IPS-NIHi7 (cell line): ENCODE measurements around the gene CPSF3.
A peak's percentile ranks its signal among the peaks of the same experiment; 100 is the strongest.
"Not testable (repeated sequence)": the region's sequence is repeated elsewhere in the genome, so short reads cannot be mapped to it uniquely, and the experiment has no call there.

ENCODE experiments used
- DNase-seq: peaks from one replicate; pipeline ENCODE4 v3.0.0; 2012; ENCODE audit warnings: mixed read lengths; ENCODE audit errors: extremely low spot score

CPSF3 gene

DNA sequence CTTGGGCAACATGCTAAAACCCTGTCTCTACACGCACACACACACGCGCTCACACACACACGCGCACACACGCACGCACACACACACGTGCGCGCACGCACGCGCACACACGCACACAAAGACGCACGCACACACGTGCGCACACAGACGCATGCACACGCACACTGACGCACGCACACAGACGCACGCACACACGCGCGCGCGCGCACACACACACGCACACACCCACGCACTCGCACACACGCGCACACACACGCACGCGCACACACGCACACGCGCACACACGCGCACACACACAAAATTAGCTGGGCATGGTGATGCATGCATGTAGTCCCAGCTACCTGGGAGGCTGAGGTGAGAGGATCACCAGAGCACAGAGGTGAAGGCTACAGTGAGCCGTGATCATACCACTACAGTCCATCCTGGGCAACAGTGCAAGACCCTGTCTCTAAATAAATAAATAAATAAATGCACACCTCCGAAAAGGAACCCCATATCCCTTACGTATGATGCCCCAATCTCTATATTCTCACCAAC is 42.8 kb downstream of the CPSF3 start:
- no peak for DNase-seq

DNA sequence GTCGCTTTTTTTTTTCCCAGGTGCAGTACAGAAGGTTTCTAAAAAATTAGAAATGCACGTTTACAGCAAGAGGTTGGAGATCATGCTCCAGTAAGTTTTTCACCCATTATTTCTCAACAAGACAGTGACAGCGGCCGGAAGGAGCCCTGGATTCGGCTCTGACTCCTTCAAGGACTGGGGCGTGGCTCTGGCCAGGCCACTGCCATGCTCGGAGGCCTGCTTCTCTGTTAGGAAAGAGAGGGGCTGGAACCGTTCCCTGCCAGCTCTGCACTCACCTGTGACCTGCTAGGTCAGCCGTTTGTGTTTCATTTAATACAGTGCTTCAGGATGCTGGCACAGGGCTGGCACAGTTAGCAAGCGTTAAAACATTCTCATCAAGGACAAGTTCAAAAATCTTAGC is 44.2 kb downstream of the CPSF3 start:
- no peak for DNase-seq

DNA sequence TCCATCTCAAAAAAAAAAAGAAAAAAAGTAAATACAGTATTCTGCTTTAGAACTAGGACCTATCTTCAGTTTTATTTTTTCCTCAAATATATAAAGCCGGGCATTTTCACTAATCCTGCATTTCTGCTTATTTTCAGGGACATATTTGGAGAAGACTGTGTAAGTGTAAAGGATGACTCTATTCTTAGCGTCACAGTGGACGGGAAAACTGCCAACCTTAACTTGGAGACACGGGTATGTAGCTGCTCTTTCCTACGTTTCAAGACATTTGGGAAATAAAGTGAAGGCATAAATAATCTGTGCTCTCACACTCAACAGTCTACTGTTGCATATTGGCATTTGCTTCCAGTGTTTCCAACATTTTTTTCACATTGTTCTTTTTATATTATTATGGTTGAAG is 47.8 kb downstream of the CPSF3 start:
- no peak for DNase-seq

DNA sequence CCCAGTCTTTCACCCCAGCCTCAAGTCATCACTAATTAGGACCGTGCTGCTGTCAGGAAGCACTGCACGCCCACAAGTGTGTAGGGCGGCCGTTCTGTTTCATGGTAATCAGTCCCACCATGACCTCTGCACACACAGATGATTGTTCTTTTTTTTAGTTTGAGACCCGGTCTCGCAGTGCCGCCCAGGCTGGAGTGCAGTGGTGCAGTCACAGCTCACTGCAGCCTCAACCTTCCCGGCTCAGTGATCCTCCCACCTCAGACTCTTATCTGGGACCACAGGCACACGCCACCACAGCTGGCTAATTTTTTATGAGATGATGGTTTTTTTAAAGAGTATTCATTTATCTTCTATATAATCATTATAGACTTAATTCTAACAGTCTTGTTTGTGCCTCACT is 49.1 kb downstream of the CPSF3 start:
- DNase-seq = no peak

DNA sequence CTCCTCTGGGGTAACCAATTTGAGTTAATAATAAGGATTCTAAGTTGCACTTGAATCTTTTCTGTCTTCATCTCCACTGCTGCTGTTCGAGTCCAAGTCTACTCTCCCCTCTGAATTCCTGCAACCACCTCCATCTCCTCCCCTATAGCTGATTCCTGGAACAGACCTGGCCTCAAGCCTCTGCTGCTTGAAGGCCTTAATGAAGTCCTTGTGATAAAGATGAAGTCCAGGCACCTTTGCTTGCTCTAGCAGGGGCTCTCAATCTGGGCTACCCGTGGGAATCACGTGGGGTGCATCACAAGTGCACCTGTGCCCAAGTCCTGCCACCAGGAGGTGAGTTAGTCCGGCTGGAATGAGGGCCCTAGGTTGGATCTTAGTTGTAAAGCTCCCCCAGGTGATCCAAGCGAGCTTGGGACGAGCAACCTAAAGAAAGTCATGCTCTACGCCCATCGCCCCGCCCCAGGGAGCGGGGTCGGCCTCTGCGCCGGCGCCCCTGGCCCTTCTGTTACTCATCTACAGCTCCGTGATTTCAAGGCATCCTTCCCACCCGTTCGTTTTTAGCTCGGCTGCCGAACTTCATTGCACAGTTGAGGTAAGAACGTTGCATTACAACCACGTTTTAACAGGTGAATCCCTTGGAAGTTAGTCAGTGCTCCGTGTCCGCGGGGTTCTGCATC is 50.0 kb downstream of the CPSF3 start:
- peak; percentile 79 for DNase-seq

DNA sequence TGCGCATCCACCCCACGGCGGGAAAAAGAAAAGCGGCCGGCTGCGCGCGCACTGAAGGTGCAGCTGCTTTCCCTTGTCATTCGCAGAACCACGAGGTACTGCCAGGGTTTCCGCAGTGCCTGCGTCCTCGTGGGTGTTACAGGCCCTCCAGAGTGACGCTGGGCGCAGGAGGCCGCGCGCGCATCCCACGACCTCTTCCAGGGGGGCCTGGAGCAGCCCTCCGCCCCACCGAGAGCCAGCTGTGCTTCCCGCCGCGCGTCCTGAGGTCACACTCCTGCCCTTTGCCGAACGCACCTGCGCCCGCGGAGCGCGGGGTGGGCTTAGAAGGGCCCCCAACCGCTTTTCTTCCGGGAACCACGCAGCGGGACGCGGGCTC is 50.5 kb downstream of the CPSF3 start:
- peak; percentile 38 for DNase-seq

DNA sequence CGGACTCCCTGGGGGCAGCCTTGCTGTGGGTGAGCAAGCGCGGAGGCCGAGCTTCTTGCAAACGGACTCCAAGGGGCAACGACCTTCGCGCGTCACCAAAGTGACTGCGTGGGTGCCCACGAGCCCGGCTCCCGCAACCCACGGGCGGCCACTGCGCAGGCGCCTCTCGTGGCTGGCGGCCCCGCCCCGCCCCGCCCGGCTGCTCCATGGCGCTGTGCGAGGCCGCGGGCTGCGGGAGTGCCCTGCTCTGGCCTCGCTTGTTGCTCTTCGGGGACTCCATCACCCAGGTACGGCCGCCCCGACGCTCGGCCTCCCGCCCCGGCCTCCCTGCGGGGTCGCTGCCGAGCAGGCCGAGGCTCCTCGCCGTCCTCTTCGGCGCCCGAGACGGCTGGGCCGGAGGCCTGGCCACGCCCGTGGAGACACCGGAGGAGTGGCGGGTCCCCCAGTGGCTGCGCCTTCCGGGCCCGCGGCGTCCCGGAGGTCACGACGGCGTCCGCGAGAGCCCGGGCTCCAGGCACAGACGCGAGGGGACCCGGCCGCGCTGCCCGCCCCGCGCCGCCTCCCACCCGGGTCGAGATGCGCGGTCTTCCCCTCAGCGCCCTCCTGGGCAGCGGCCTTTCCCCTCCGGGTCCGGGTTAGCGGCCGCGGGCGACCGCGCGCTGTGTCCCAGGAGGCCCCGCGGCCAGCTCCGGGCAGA is 51.1 kb downstream of the CPSF3 start, which contains the start of gene IAH1:
Gene IAH1, plus strand, starts transcription at position 191 of the 697 bp plus-strand sequence. Its CDS starts 16 bp downstream, at position 207.
- peak; percentile 65 for DNase-seq

DNA sequence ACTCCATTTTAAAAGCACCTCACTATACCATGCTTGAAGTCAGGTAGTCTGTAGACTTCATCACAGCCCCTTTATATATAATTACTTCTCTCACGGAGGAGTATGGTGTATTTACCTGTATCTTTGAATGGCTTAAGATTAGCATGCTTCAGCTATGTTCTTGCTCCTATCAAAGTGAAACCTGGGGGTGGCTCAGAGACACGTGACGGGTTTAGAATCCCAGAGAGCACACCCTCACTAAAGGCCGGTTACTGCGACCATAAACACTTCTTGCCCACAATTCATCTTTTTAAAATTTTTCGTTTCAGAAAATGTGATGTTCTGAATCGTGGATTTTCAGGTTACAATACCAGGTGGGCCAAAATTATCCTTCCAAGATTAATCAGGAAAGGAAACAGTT is 54.5 kb downstream of the CPSF3 start:
- DNase-seq = no peak

DNA sequence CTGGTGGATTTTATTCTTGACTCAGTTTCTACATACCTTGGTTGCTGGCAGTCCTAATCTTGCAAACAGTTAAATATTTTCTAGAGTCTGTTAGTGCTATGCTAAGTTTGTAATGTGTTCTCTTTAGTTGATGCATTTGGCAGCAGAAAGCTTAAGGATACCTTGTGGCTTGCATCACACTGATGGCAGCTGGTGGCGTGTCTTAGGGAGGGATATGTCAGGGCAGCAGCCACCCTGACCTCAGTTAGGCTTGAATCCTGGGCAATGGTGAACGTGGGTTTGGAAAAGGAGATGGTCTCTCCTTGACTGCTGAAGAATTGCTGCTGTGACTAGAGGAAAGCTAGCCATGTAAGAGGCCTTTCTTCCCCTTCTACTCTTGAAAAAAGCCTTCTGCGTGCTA is 55.1 kb downstream of the CPSF3 start:
- no peak for DNase-seq

DNA sequence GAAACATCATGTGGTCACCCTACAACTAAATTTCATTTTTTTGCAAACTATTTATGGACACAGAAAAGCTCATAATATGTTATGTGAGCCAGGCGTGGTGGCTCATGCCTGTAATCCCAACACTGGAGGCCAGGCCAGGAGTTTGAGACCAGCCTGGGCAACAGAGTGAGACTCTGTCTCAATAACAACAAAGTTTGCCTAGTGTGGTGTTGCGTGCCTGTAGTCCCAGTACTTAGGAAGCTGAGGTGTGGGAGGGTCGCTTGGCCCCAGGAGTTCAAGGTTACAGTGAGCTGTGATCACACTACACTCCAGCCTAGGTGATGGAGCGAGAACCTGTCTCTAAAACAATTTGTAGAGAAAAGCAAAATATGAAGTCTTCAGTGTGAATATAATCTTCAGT is 56.7 kb downstream of the CPSF3 start:
- DNase-seq = no peak

DNA sequence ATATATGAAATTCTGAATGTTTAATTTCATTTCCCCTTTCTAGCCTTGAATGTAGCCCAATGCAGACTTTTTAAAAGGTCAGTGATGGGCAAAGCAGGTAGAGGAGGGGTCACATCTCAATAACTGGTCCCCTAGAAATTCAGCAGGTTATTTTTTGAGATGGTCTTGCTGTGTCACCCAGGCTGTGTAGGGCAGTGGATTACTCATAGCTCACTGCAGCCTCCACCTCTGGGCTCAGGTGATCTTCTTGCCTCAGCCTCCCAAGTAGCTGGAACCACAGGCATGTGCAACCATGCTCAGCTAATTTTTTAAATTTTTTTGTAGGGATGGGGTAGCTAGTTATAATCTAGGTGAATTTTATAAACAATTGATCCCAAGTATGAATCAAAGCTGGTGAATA is 59.7 kb downstream of the CPSF3 start:
- no peak for DNase-seq

DNA sequence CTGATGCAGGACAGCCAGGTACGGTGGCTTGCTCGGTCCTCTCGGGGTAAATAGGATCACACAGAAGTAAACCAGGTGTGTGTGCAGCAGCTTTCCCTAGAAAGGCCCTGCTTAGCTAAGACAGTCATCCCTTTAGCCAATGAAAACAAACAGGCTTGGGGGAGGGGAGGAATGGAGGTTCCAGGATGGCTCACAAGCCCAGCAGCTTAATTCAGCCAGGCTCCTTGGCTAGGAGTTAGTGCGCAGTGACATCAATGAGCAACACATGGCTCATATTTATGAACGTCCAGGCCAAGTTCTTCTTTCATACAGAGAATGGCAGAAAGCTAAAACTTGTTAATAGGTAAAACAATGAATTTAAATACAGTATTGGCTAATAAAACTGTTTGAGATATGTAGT is 61.1 kb downstream of the CPSF3 start:
- DNase-seq = no peak

DNA sequence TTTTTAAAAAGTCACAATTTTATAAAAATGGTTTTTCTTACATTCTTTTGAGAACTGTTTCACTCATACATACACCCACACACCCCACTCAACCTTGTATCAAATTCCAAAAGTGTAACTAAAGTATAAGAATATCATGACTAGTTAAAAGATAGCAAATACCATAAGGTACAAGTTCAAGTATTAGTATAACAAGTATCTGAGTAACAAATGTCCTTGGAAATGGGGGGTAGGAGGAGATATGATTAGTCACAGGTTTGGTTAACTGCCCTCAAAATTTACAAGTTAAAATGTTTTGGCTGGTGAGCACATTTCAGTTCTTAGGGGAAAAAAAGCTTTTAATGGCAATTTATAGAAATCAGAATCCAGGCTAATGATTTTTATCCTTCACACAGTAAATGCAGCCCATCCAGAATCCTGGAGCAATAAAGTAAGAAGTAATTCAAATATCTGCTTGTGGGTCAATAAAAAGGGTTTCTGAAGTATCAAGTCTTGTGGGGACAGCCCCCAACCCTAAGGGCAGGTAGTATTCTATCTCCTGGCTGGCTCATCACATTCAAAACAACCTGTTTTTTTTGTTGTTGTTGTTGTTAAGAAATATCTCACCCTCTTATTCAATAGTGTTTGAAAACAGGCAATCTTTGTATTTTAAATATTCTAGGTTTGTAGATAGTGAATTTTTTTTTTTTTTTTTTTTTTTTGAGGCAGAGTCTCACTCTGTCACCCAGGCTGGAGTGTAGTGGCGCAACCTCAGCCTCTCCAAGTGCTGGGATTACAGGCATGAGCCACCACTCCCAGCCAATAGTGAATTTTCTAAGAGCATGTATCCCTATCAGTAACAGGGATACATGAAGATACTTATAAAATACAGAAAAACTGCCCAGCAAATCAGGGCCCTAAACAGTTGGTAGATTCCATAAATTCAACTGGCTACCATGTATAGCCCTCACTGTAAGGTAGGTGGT is 65.4 kb downstream of the CPSF3 start:
- DNase-seq = no peak

DNA sequence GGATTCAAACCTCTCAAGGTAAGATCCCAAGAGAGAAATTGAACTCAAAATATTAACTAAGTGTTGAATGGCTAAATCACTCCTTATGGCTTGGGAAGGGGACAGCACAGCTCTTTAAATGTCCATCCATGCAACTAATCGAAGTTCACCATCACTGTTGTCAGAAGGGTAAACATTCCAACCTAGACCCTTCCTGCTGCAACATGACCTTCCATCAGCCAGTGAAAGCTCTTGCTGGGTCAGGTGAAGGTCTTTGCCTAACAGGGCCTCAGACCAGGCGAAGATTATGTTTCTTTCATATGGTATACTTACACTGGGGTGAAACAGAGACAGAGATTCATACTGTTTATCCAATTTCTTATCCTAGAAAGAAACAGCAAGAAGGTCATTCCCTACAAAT is 67.3 kb downstream of the CPSF3 start:
- no peak for DNase-seq

DNA sequence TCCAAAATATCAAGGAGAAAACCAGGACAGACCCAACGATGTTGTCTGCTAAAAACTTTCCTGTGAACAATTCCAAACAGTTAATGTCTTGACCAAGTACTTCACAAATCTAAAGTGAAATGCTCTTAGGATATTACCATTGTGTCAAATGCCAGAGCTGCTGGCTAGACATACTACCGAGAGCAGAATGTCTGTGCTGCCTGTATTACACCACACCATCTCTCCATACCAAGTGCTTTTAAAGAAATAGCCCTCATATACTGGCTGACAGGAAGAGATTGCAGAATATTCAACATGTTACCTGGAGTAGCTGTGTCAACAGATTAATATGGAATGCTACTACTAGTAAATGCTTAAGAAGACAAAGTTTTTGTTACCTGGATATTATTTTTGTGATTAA is 69.5 kb downstream of the CPSF3 start:
- no peak for DNase-seq

DNA sequence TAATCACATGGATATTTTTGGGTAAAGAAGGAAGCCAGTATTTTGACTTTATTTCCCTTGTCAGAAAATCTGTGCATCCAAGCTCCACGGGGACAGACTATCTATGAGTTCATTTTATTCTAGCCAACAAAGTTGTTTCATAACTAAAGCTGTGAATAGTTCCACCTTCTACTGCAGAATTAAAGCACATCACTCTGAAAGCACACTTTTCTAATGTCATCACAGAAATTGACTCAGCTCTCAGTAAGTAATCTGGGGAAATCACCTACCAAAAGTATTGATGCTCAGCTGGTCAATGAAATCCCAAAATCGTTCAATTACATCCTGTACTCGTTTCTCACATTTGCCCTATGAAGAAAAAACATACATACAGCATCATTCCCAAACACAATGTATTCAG is 70.0 kb downstream of the CPSF3 start:
- DNase-seq = no peak

DNA sequence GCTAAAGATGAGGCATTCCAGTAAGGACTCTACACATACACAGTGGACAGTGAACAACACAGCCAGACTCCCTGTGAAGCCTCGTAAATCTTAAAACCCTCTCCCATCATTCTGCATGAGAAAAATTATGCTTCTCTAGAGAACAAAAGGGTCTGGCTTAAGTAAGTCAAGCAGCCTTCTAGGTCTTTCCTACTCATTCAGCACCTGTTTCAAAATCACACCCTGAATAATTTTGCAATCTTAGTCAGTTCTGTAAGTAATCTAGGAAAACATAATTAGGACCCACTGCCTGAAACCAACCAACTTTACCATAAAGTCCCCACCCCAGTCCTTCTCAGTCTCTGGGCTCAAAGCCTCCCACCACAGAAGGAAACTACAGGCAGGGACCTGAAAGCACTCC is 70.6 kb downstream of the CPSF3 start:
- no peak for DNase-seq

DNA sequence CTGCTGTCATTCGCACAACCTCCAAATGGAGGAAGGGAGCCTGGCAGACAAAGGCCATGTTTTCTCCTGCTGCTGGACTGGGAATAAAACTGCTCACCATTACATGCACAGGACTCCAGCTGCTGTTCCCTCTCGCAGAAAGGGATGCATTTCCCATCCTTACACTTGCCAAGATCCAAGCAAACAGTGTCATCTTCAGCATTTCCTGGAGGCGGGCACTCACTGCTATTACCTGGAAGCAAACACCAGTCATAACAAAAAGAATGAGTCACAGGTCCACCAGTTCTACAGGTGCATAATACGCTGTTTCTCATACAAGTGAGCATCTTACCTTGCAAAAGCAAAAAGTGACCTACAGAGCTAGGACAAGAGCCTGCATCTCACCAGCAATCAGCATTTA is 73.6 kb downstream of the CPSF3 start:
- DNase-seq = no peak

DNA sequence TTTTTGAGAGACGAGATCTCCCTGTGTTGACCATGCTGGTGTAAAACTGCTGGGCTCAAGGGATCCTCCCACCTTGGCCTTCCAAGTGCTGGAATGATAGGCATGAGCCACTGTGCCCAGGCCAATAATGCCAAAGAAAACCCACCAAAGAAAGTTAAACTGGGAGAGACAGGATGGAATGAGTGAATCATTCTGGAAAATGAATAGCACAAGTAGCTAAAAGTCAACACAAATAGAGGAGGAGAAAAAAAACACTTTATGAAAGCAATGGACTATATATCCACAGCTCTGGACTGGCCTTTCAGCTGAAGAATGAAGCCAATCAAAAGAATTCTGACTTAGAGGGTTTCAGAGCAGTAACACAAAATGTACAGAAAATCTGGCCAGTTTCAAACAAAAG is 74.8 kb downstream of the CPSF3 start:
- DNase-seq = no peak

DNA sequence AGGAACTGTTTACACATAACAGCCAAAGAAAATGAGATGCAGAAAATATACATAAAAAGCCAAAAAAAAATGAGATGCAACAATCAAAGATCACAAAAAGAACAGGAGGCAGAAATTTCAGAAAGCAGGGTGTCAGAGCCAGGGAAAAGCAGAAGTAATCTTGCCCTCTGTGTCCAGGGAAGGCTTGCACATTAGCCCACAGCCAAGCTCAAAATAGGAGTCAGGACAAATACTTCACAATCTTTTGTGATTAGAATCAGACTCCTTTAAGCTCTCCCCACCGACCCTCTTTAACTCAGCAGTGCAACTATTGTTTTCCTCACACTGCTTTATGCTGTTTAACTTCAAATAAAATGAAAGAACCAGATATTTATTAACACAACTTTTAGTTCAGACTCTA is 85.5 kb downstream of the CPSF3 start:
- no peak for DNase-seq

DNA sequence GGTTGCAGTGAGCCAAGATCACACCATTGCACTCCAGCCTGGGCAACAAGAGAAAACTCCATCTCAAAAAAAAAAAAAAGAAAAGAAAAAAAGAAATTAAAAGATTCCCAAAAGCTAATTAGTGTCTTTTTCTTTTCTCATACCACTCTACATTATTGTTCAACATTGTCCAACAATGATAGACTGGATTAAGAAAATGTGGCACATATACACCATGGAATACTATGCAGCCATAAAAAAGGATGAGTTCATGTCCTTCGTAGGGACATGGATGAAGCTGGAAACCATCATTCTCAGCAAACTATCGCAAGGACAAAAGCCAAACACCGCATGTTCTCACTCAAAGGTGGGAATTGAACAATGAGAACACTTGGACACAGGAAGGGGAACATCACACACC is 90.5 kb downstream of the CPSF3 start:
- DNase-seq = not testable (repeated sequence)

DNA sequence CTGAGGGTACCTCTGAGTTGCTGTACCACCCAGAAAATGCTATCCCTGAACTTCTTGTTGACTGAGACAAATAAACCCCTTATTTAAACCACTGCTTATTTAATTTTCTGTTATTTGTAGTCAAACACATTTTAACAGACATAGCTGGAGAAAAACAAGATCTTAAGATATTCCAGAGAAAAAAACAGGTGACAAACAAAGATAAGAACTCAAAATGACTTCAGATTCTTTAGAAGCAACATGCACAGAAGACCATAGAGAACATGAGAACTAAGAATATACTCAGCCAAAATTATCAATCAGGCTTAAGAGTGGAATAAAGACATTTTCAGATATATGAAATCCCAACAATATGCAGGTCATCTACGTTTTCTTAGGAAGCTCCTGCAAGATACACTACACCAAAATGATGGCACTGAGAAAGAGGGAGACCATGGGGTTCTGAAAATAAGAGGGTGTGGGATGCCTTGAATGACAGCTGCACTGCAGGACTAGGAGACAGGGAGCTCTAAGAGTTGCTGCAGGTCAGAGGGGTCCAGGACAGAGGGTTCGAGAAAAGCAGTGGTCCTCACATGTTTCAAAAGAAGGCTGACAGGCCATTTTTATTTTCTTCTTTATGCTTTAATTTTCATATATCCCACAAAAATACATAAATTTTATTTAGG is 93.8 kb downstream of the CPSF3 start:
- DNase-seq = no peak
